SK-N-MC (cell line): Measurements from ENCODE around the gene SIPA1L3.

Source experiments
- DNase-seq: peaks from one replicate; pipeline ENCODE4 v3.0.0-alpha.2; 2011; ENCODE audit warnings: low read depth, low spot score
- H3K27ac ChIP-seq: fragments of 200-600 bp; sonication (generic); 2 replicates; pipeline ENCODE4 v1.5.1; 2016; ENCODE audit warnings: mixed run types
- H3K36me3 ChIP-seq: fragments of 200-600 bp; sonication (generic); 2 replicates; pipeline ENCODE4 v1.6.1; 2017; ENCODE audit warnings: antibody characterized with exemption, low read length, mixed read lengths; ENCODE audit not compliant: insufficient read depth
- H3K4me3 ChIP-seq: fragments of 200-600 bp; sonication (generic); 2 replicates; pipeline ENCODE4 v1.5.1; 2016
- H3K9ac ChIP-seq: fragments of 200-600 bp; sonication (generic); 2 replicates; pipeline ENCODE4 v1.8.0; 2017; ENCODE audit warnings: mixed run types, mixed read lengths; ENCODE audit not compliant: insufficient read length
- H3K9me3 ChIP-seq: fragments of 200-600 bp; sonication (generic); 2 replicates; pipeline ENCODE4 v1.6.1; 2017; ENCODE audit warnings: low read depth, mild to moderate bottlenecking, antibody characterized with exemption, low read length, moderate library complexity, mixed read lengths
- EZH2 ChIP-seq: fragments of 200-600 bp; sonication (generic); IDR thresholded peaks from one replicate; pipeline ENCODE4 v1.6.1; 2017; ENCODE audit warnings: antibody characterized with exemption
- FOXP2 ChIP-seq: optimal IDR thresholded peaks from 2 replicates; pipeline ENCODE3; 2011; ENCODE audit warnings: mild to moderate bottlenecking, moderate library complexity; ENCODE audit not compliant: insufficient read depth; ENCODE audit errors: extremely low read length, control extremely low read depth
- POLR2AphosphoS5 ChIP-seq: IDR thresholded peaks from 2 replicates; pipeline ENCODE4 v1.6.1; 2012; ENCODE audit warnings: mild to moderate bottlenecking, low read depth, low read length, borderline replicate concordance

The SIPA1L3 gene

GRCh38 chr19:38036707-38037611 is 130.0 kb downstream of the SIPA1L3 start:
- no peaks in the 10 kb centered on the region for H3K36me3 ChIP-seq
- H3K9ac ChIP-seq: no peak overlapping the region
- H3K9me3 ChIP-seq: no peaks in the 10 kb centered on the region
- no peak overlapping the region for H3K4me3 ChIP-seq
- no peak overlapping the region for H3K27ac ChIP-seq
- no peak for DNase-seq
- no peak for TF ChIP-seq EZH2
- TF ChIP-seq FOXP2: no peak
- TF ChIP-seq POLR2AphosphoS5: no peak

- no peaks in the 10 kb centered on the region for H3K36me3 ChIP-seq
- no peak overlapping the region for H3K9ac ChIP-seq
- no peak for DNase-seq
- no peak overlapping the region for H3K4me3 ChIP-seq
- no peaks in the 10 kb centered on the region for H3K9me3 ChIP-seq
- no peak overlapping the region for H3K27ac ChIP-seq
- TF ChIP-seq POLR2AphosphoS5: no peak
- TF ChIP-seq EZH2: no peak
- no peak for TF ChIP-seq FOXP2
Observed at GRCh38 chr19:38039966-38040365, 133.0 kb downstream of the SIPA1L3 start.

- H3K4me3 ChIP-seq: no peak overlapping the region
- H3K9me3 ChIP-seq: no peaks in the 10 kb centered on the region
- no peak overlapping the region for H3K27ac ChIP-seq
- no peak overlapping the region for H3K9ac ChIP-seq
- H3K36me3 ChIP-seq: no peaks in the 10 kb centered on the region
- TF ChIP-seq POLR2AphosphoS5: no peak
- no peak for TF ChIP-seq EZH2
- no peak for TF ChIP-seq FOXP2
- DNase-seq: no peak
Observed at GRCh38 chr19:38042132-38042531, 135.1 kb downstream of the SIPA1L3 start.

- TF ChIP-seq EZH2: no peak
- no peak for TF ChIP-seq FOXP2
- TF ChIP-seq POLR2AphosphoS5: no peak
- Histone ChIP-seq H3K9ac (no peak overlapping the region), H3K36me3 (no peaks in the 10 kb centered on the region), H3K9me3 (no peaks in the 10 kb centered on the region), H3K27ac (no peak overlapping the region), H3K4me3 (no peak overlapping the region)
- DNase-seq: no peak
Observed at GRCh38 chr19:38043649-38044144, 136.7 kb downstream of the SIPA1L3 start.

- DNase-seq: no peak
- H3K36me3 ChIP-seq: no peaks in the 10 kb centered on the region
- no peak overlapping the region for H3K27ac ChIP-seq
- no peak overlapping the region for H3K4me3 ChIP-seq
- TF ChIP-seq EZH2 (no peak), POLR2AphosphoS5 (no peak), FOXP2 (no peak)
- H3K9ac ChIP-seq: no peak overlapping the region
- H3K9me3 ChIP-seq: no peaks in the 10 kb centered on the region
Observed at GRCh38 chr19:38044267-38045111, 137.5 kb downstream of the SIPA1L3 start.

GRCh38 chr19:38045554-38046253 is 138.7 kb downstream of the SIPA1L3 start:
- DNase-seq: no peak
- H3K4me3 ChIP-seq: no peak overlapping the region
- H3K27ac ChIP-seq: no peak overlapping the region
- no peaks in the 10 kb centered on the region for H3K36me3 ChIP-seq
- TF ChIP-seq FOXP2 (no peak), POLR2AphosphoS5 (no peak), EZH2 (no peak)
- H3K9ac ChIP-seq: no peak overlapping the region
- H3K9me3 ChIP-seq: no peaks in the 10 kb centered on the region

GRCh38 chr19:38046254-38047048 is 139.4 kb downstream of the SIPA1L3 start:
- Histone ChIP-seq H3K9me3 (no peaks in the 10 kb centered on the region), H3K9ac (no peak overlapping the region), H3K4me3 (no peak overlapping the region), H3K27ac (no peak overlapping the region), H3K36me3 (no peaks in the 10 kb centered on the region)
- TF ChIP-seq POLR2AphosphoS5: no peak
- no peak for DNase-seq
